GM10248 (cell line): ENCODE measurements around the gene TSEN15.

Experiments used
- CTCF ChIA-PET: fragments of 300-600 bp; sonication (Branson Sonifier 250); formaldehyde crosslinking; extraction: SDS; loops from one replicate; lab custom pipeline; 2021; ENCODE audit warnings: antibody characterized with exemption; lab: Yijun Ruan, JAX
- POLR2A ChIA-PET: fragments of 350-650 bp; sonication (Branson Sonifier 250); formaldehyde crosslinking; extraction: SDS; loops from one replicate; lab custom pipeline; 2020; ENCODE audit warnings: antibody characterized with exemption; lab: Yijun Ruan, JAX
- DNase-seq: peaks from one replicate; pipeline ENCODE4 v3.0.0; 2012; ENCODE audit errors: extremely low spot score
- TF ChIP-seq, protein P1 (sequence below): IDR thresholded peaks from 2 replicates; pipeline ENCODE4 v1.5.1; 2012; ENCODE audit warnings: mild to moderate bottlenecking, low read depth; ENCODE audit errors: extremely low read depth, missing control alignments, control extremely low read depth

TSEN15 gene

DNA sequence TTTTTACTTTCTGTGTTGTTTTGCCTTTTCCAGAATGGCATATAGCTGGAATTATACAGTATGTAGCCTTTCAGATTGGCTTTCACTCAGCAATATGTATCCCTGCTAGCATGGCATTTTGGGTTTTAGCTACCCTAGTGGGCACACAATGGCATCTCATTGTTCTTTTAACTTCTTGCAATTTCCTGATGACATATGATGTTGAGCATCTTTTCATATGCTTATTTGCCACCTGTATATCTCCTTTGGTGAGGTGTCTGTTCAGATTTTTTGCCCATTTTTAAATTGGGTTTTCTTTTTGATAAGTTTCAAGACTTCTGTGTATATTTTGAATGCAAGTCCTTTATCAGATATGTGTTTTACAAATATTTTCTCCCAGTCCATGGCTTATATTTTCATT lies 14.0 kb downstream of the TSEN15 start:
- TF ChIP-seq, protein P1, sequence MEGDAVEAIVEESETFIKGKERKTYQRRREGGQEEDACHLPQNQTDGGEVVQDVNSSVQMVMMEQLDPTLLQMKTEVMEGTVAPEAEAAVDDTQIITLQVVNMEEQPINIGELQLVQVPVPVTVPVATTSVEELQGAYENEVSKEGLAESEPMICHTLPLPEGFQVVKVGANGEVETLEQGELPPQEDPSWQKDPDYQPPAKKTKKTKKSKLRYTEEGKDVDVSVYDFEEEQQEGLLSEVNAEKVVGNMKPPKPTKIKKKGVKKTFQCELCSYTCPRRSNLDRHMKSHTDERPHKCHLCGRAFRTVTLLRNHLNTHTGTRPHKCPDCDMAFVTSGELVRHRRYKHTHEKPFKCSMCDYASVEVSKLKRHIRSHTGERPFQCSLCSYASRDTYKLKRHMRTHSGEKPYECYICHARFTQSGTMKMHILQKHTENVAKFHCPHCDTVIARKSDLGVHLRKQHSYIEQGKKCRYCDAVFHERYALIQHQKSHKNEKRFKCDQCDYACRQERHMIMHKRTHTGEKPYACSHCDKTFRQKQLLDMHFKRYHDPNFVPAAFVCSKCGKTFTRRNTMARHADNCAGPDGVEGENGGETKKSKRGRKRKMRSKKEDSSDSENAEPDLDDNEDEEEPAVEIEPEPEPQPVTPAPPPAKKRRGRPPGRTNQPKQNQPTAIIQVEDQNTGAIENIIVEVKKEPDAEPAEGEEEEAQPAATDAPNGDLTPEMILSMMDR, result no peak
- ChIA-PET POLR2A (no interaction called here), CTCF (interaction anchor here (1.5 kb wide), 1 partner anchor 598 kb away, joined by 4 read pairs; no protein-coding TSS in a partner anchor)
- DNase-seq, result no peak

DNA sequence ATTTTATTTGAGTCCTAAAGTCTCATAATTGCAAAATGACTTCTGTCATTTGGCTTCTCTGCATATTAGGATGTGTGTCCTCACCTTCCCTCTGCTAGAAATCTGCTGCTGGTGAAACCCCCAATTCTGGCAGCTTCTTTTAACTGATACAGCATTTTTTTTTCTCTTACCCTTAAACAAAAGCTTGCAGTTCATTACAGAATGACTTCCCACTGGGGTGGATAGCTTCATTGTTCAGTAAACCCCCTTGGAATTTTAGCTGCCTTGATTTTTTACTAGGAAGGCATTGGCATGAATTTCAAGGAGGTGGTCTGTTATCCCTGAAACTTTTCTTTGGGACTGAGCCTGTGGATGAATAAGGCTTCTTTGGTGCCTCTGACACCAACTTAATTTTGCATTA lies 16.8 kb downstream of the TSEN15 start:
- POLR2A ChIA-PET, result no interaction called here
- TF ChIP-seq, protein P1, result no peak
- DNase-seq, result no peak
- CTCF ChIA-PET, result interaction anchor here (1.2 to 1.4 kb wide), 3 partner anchors 17 to 595 kb away, joined by 3 to 5 read pairs (median 4); partner anchors contain the start of gene TSEN15

GRCh38 chr1:184069675-184070074 lies 18.1 kb downstream of the TSEN15 start:
- TF ChIP-seq, protein P1, result no peak
- ChIA-PET CTCF (interaction anchor here (0.9 to 1.4 kb wide), 4 partner anchors 10 to 152 kb away, joined by 3 to 4 read pairs (median 4); partner anchors contain the start of gene TSEN15), POLR2A (no interaction called here)
- no peak for DNase-seq

GRCh38 chr1:184072376-184072775 lies 20.8 kb downstream of the TSEN15 start:
- no peak for DNase-seq
- TF ChIP-seq, protein P1, result no peak
- ChIA-PET CTCF (interaction anchor here (1.4 to 1.9 kb wide), 2 partner anchors 18 to 592 kb away, joined by 3 to 6 read pairs; no protein-coding TSS in a partner anchor), POLR2A (no interaction called here)

GRCh38 chr1:184074383-184074782 lies 22.9 kb downstream of the TSEN15 start:
- TF ChIP-seq, protein P1, result no peak
- DNase-seq, result no peak
- ChIA-PET POLR2A (no interaction called here), CTCF (interaction anchor here (1.9 kb wide), 1 partner anchor 590 kb away, joined by 6 read pairs; no protein-coding TSS in a partner anchor)

DNA sequence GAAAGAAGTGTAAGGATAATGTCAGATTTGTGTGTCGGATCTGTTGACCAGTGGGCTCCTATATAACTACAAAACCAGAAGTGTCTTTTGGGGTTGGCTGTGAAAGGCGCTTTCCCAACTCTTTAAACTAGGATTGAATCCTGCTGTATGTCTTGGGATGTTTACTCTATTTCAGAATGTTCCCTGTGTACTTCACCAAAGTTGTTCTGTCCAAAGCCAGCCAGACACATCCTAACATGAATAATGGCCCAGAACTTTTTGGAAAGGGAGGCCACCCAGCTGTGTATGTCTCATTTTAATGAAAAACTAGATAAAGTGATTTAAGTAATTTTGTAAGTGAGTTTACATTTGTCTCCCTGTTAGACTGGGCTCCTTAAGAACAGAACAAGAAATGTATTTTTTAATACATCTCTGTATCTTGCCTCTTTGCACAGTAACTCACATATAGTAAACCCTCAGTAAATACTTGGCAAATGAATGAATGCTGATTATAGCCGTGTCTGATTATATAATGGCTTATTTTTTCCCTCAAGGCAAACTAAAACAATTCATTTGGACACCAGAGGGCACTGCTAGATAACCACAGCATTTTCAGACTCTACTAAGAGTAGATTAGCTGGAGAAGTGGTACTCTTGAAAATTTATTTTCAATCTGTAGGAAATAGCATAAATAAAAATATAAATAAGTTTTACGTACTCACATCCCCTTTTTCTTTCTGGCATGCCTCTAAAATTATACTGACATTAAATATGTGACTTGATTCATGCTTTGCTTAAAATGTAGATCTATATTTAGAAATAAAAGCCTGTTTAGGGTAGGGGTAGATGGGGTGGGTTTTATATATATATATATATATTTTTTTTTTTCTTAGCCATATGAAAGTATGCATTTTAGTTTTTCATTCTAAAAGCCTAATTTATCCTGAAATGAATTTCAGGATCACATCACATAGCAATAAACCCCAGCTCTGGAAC lies 23.8 kb downstream of the TSEN15 start:
- peak; percentile 29 for DNase-seq
- ChIA-PET CTCF (interaction anchor here (0.7 to 2.4 kb wide), 17 partner anchors 11 to 589 kb away, joined by 3 to 17 read pairs (median 3); no protein-coding TSS in a partner anchor), POLR2A (no interaction called here)
- TF ChIP-seq, protein P1, result peak; percentile 55
